ENCODE data around the gene SYT13.

SYT13 gene

DNA sequence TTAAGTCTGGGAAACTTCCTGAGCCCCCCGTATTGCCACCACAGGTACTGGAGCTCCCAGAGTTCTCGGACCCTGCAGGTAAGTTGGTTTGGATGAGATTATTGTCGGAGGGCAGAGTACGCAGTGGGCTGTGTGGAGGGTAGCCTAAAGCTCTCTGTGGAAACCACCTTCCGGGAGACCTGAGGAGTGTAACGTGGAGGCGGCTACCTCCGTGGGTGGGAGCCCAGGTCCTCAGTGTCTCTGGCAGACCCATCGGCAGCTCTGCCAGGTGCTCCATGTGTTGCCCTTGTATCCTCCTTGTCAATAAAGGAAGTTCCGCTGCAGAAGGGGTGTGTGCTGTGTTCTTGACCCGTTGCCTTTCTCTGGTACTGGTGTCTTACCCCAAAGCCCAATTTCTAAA is 61.4 kb downstream of the SYT13 start:
- TF ChIP-seq, protein P1, sequence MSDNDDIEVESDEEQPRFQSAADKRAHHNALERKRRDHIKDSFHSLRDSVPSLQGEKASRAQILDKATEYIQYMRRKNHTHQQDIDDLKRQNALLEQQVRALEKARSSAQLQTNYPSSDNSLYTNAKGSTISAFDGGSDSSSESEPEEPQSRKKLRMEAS (IDR thresholded peaks at IDR 0.05) = no peak
- TF ChIP-seq, protein P2, sequence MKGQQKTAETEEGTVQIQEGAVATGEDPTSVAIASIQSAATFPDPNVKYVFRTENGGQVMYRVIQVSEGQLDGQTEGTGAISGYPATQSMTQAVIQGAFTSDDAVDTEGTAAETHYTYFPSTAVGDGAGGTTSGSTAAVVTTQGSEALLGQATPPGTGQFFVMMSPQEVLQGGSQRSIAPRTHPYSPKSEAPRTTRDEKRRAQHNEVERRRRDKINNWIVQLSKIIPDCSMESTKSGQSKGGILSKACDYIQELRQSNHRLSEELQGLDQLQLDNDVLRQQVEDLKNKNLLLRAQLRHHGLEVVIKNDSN (IDR thresholded peaks at IDR 0.05) = no peak
- TF ChIP-seq FOXM1 (IDR thresholded peaks at IDR 0.05; ENCODE audit: borderline replicate concordance, low read depth) = no peak
- no peak for TF ChIP-seq TEAD4 (IDR thresholded peaks at IDR 0.05)
- TF ChIP-seq TCF12 (IDR thresholded peaks at IDR 0.05; ENCODE audit: low read depth) = no peak
- TF ChIP-seq ZBTB7A (IDR thresholded peaks at IDR 0.05; ENCODE audit: low read depth) = no peak
- TF ChIP-seq RAD21 (IDR thresholded peaks at IDR 0.05; ENCODE audit: low read depth) = no peak

DNA sequence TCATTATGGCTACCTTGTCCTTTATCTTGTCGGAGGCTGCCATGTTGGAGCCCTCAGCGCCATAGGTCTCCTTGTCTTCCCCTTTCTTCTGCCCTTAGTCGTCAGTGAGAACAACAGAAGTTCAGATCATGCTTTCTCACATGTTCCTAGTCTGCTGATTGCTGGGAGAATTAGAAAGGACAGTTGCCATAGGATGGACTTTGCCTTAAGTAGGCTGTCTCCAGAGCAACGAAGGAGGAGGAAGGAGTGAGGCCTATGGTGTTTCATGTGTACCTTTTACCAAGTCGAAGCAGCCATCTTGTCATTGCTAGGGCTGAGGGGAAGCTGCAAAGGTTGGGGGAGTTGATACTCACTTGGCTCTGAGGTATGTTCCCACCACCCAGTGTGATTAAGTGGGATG is 62.6 kb downstream of the SYT13 start:
- no peak for TF ChIP-seq CREB1 (IDR thresholded peaks at IDR 0.05; ENCODE audit: low read depth)
- TF ChIP-seq CEBPB (IDR thresholded peaks at IDR 0.05) = no peak

DNA sequence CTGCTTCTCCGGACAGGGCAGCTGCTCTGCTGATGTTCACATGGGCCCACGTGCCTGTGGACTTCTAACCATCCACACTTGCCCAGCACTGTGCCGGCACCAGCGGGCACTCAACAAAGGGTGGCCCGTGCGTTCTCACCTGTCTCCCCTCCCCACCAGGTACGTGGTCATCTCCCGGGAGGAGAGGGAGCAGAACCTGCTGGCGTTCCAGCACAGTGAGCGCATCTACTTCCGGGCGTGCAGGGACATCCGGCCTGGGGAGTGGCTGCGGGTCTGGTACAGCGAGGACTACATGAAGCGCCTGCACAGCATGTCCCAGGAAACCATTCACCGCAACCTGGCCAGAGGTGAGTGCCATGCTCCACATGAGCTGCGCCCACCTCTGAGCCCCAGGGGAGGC is 66.7 kb downstream of the SYT13 start:
- TF ChIP-seq ZBTB7A (IDR thresholded peaks at IDR 0.05; ENCODE audit: low read depth) (no peak), TAF1 (IDR thresholded peaks at IDR 0.05; ENCODE audit: low read depth) (no peak), CREB1 (IDR thresholded peaks at IDR 0.05; ENCODE audit: low read depth) (no peak)

DNA sequence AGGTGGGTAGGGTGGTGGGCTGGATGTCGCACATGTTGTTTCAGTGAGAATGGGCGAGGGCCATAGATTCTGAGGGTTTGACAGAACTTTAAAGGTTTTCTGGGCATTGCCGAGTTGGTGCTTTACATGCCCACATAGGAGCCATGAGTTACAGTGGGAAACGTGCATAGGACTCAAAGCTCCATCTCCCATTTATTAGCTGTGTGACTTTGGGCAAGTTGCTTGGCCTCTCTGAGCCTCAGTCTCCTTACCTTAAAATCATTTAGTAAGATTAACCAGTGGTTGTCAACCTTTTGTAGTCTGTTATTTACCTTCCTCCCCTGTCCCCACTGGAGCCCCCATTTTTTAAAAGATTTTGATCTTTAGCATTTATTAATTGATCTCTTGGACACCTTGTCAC is 67.4 kb downstream of the SYT13 start:
- TF ChIP-seq, protein P1 (IDR thresholded peaks at IDR 0.05) = no peak
- TF ChIP-seq ZBTB7A (IDR thresholded peaks at IDR 0.05; ENCODE audit: low read depth) (no peak), CEBPB (IDR thresholded peaks at IDR 0.05) (no peak), TAF1 (IDR thresholded peaks at IDR 0.05; ENCODE audit: low read depth) (no peak), CREB1 (IDR thresholded peaks at IDR 0.05; ENCODE audit: low read depth) (no peak), EGR1 (IDR thresholded peaks at IDR 0.05) (no peak), FOXM1 (IDR thresholded peaks at IDR 0.05; ENCODE audit: borderline replicate concordance, low read depth) (no peak), TEAD4 (IDR thresholded peaks at IDR 0.05) (no peak), NFIC (IDR thresholded peaks at IDR 0.05) (no peak), EP300 (IDR thresholded peaks at IDR 0.05; ENCODE audit: borderline replicate concordance) (no peak), TCF12 (IDR thresholded peaks at IDR 0.05; ENCODE audit: low read depth) (no peak), YY1 (IDR thresholded peaks at IDR 0.05; ENCODE audit: low read depth) (no peak), RAD21 (IDR thresholded peaks at IDR 0.05; ENCODE audit: low read depth) (no peak)
- TF ChIP-seq, protein P3, sequence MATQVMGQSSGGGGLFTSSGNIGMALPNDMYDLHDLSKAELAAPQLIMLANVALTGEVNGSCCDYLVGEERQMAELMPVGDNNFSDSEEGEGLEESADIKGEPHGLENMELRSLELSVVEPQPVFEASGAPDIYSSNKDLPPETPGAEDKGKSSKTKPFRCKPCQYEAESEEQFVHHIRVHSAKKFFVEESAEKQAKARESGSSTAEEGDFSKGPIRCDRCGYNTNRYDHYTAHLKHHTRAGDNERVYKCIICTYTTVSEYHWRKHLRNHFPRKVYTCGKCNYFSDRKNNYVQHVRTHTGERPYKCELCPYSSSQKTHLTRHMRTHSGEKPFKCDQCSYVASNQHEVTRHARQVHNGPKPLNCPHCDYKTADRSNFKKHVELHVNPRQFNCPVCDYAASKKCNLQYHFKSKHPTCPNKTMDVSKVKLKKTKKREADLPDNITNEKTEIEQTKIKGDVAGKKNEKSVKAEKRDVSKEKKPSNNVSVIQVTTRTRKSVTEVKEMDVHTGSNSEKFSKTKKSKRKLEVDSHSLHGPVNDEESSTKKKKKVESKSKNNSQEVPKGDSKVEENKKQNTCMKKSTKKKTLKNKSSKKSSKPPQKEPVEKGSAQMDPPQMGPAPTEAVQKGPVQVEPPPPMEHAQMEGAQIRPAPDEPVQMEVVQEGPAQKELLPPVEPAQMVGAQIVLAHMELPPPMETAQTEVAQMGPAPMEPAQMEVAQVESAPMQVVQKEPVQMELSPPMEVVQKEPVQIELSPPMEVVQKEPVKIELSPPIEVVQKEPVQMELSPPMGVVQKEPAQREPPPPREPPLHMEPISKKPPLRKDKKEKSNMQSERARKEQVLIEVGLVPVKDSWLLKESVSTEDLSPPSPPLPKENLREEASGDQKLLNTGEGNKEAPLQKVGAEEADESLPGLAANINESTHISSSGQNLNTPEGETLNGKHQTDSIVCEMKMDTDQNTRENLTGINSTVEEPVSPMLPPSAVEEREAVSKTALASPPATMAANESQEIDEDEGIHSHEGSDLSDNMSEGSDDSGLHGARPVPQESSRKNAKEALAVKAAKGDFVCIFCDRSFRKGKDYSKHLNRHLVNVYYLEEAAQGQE (IDR thresholded peaks at IDR 0.05; ENCODE audit: low read depth) = no peak
- TF ChIP-seq, protein P2 (IDR thresholded peaks at IDR 0.05) = no peak

DNA sequence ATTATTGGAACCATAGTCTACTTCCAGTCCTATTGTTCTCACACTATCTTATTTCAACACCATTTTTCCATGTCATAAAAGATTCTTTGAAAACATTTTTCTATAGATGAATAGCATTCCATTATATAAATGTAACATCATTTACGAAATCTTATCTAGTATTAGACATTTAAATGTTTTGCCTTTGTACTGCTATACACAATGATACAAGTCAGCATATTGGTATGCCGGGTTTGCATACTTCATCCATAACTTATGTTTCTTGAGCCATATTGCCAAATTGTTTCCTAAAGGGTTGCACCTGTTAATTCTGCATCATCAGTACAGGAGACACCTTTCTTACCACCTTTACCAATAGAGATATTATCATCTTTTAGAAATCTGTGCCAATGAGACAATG is 68.2 kb downstream of the SYT13 start:
- no peak for TF ChIP-seq RAD21 (IDR thresholded peaks at IDR 0.05; ENCODE audit: low read depth)

DNA sequence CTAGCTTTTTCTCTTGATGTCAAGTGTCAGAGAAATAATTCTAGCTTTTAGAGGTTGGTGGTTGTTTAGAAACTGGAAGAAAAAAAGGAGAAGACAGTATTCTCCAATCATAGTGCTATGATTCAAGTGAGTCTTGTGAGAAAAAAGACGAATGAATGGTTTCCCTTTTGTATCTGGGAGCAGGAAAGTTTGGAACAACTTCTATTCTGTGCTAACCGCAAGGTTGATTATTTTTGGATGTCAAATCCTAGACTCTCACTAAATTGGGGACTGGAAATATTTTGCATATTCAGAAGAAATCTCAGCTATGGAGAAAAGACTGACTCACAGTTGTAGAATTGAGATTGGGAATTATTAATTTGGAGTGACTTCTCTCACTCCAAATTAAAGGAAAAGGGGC is 69.2 kb downstream of the SYT13 start:
- TF ChIP-seq RAD21 (IDR thresholded peaks at IDR 0.05; ENCODE audit: low read depth) = no peak
- no peak for TF ChIP-seq TCF12 (IDR thresholded peaks at IDR 0.05; ENCODE audit: low read depth)
- no peak for TF ChIP-seq YY1 (IDR thresholded peaks at IDR 0.05; ENCODE audit: low read depth)
- no peak for TF ChIP-seq TEAD4 (IDR thresholded peaks at IDR 0.05)
- TF ChIP-seq FOXM1 (IDR thresholded peaks at IDR 0.05; ENCODE audit: borderline replicate concordance, low read depth) = no peak
- TF ChIP-seq EGR1 (IDR thresholded peaks at IDR 0.05) = no peak
- TF ChIP-seq, protein P1 (IDR thresholded peaks at IDR 0.05) = no peak
- no peak for TF ChIP-seq TAF1 (IDR thresholded peaks at IDR 0.05; ENCODE audit: low read depth)
- no peak for TF ChIP-seq CEBPB (IDR thresholded peaks at IDR 0.05)
- TF ChIP-seq, protein P2 (IDR thresholded peaks at IDR 0.05) = no peak
- TF ChIP-seq, protein P3 (IDR thresholded peaks at IDR 0.05; ENCODE audit: low read depth) = no peak
- TF ChIP-seq CREB1 (IDR thresholded peaks at IDR 0.05; ENCODE audit: low read depth) = no peak
- no peak for TF ChIP-seq NFIC (IDR thresholded peaks at IDR 0.05)

All from Ishikawa (cell line).